K562 (cell line): ENCODE results near the gene E2F1. TPM values are rescaled to one million over a fixed set of nuclear protein-coding genes. Genes with fewer than 3 reads are reported as not detected.

Experiments
- ATAC-seq: fragments of 200-7000 bp; cut with Tn5 transposase; 3 replicates; pipeline ENCODE4 v1.9.1; 2020; ENCODE audit warnings: moderate library complexity
- BruUV-seq: library from RNA; stranded (reverse); fragments of 400-500 nt; replicated peaks from 2 replicates; lab custom pipeline; 2021; lab: Mats Ljungman, UMichigan
- CTCF ChIA-PET: fragments of 300-600 bp; formaldehyde crosslinking; extraction: SDS; loops from one replicate; lab custom pipeline; 2021; ENCODE audit warnings: low intra/inter-chr PET ratio; lab: Yijun Ruan, JAX
- POLR2A ChIA-PET: fragments of 300-600, 350-650 bp; sonication (Branson Sonifier 250); formaldehyde crosslinking; extraction: SDS; loops from one replicate; lab custom pipeline; 2021; ENCODE audit warnings: antibody characterized with exemption, inconsistent platforms; lab: Yijun Ruan, JAX
- DNase-seq, 4 experiments: peaks; one replicate each; pipeline versions ENCODE4 v3.0.0 to v3.0.0-alpha.2; 2011 to 2018; ENCODE audit warnings: low spot score in 3 of 4, mixed read lengths in 3 of 4; ENCODE audit errors: extremely low read depth in 1 of 4
- FAIRE-seq: peaks from 2 replicates; lab custom pipeline; 2011; peaks lifted over from hg19 to GRCh38; lab: Jason Lieb, UNC
- H2AFZ ChIP-seq: 2 replicates; pipeline ENCODE4 v1.6.0; 2011; ENCODE audit warnings: low read depth, low read length, control low read depth, inconsistent platforms
- H3K27ac ChIP-seq: fragments of 200-600 bp; 3 replicates; pipeline ENCODE4 v1.8.0; 2011; ENCODE audit warnings: low read depth, mild to moderate bottlenecking, control low read depth, inconsistent platforms, low read length, moderate library complexity, mixed read lengths; ENCODE audit errors: extremely low read depth
- H3K27me3 ChIP-seq, 2 experiments: fragments of 300-600 bp in 1 of 2; 2 replicates in 1 of 2; 3 replicates in 1 of 2; pipeline versions ENCODE4 v1.6.0 to v1.8.0; 2011; ENCODE audit warnings: inconsistent platforms in 2 of 2, low read length in 2 of 2, mild to moderate bottlenecking in 1 of 2, mixed read lengths in 1 of 2, moderate library complexity in 1 of 2; ENCODE audit not compliant: control insufficient read depth in 2 of 2, insufficient read depth in 2 of 2
- H3K36me3 ChIP-seq: fragments of 300-600 bp; 3 replicates; pipeline ENCODE4 v1.8.0; 2011; ENCODE audit warnings: mild to moderate bottlenecking, low read length, inconsistent platforms; ENCODE audit not compliant: control insufficient read depth, insufficient read depth
- H3K4me1 ChIP-seq, 2 experiments: fragments of 200-600 bp in 1 of 2; replicated peaks in 1 of 2; 2 replicates in 1 of 2; 3 replicates in 1 of 2; pipeline versions ENCODE4 v1.5.1 to v1.8.0; 2011; ENCODE audit warnings: inconsistent platforms in 2 of 2, low read length in 2 of 2, mild to moderate bottlenecking in 1 of 2, mixed read lengths in 1 of 2, moderate library complexity in 1 of 2; ENCODE audit not compliant: control insufficient read depth in 2 of 2, insufficient read depth in 2 of 2
- H3K4me2 ChIP-seq: 2 replicates; pipeline ENCODE4 v1.6.1; 2011; ENCODE audit warnings: low read length, control low read depth, inconsistent platforms, mixed read lengths; ENCODE audit not compliant: insufficient read depth
- H3K4me3 ChIP-seq: fragments of 200-600 bp; sonication (generic), shearing (Covaris generic); 2 replicates; pipeline ENCODE4 v1.5.1; 2016; ENCODE audit warnings: control low read depth, inconsistent platforms
- H3K79me2 ChIP-seq: fragments of 200-600 bp; 3 replicates; pipeline ENCODE4 v1.8.0; 2011; ENCODE audit warnings: low read length, inconsistent platforms; ENCODE audit not compliant: control insufficient read depth, insufficient read depth
- H3K9ac ChIP-seq, 2 experiments: 2 replicates each; pipeline versions ENCODE4 v1.6.0 to v1.6.1; 2011; ENCODE audit warnings: low read depth in 2 of 2, low read length in 2 of 2, control low read depth in 1 of 2, inconsistent platforms in 1 of 2, mild to moderate bottlenecking in 1 of 2, mixed read lengths in 1 of 2; ENCODE audit not compliant: insufficient read depth in 1 of 2
- H3K9me1 ChIP-seq: one replicate; pipeline ENCODE4 v1.6.0; 2011; ENCODE audit warnings: inconsistent platforms, mild to moderate bottlenecking, low read length, moderate library complexity; ENCODE audit not compliant: control insufficient read depth, insufficient read depth
- H3K9me3 ChIP-seq: replicated peaks from 2 replicates; pipeline ENCODE4 v1.5.1; 2011; ENCODE audit warnings: low read depth, low read length, inconsistent platforms; ENCODE audit not compliant: control insufficient read depth, insufficient read depth
- H4K20me1 ChIP-seq: replicated peaks from 2 replicates; pipeline ENCODE4 v1.6.1; 2011; ENCODE audit warnings: low read length, inconsistent platforms, mixed read lengths; ENCODE audit not compliant: control insufficient read depth, insufficient read depth
- DNMT1 ChIP-seq: fragments of 450-650 bp; IDR thresholded peaks from 2 replicates; pipeline ENCODE4 v1.6.1; 2016; ENCODE audit warnings: antibody characterized with exemption, mild to moderate bottlenecking
- ETV6 ChIP-seq, 3 experiments: fragments of 150-350 bp in 1 of 3; sonication (generic) in 1 of 3; formaldehyde crosslinking in 1 of 3; IDR thresholded peaks; 2 replicates each; pipeline versions ENCODE4 v1.6.1 to v1.8.0; 2014 to 2022; ENCODE audit warnings: borderline replicate concordance in 2 of 3, low read depth in 2 of 3, antibody characterized with exemption in 1 of 3, low read length in 1 of 3, mild to moderate bottlenecking in 1 of 3, missing genetic modification reagents in 1 of 3
- MTA1 ChIP-seq: fragments of 450-650 bp; IDR thresholded peaks from 2 replicates; pipeline ENCODE4 v1.6.1; 2017; ENCODE audit warnings: borderline replicate concordance
- NFIX ChIP-seq: fragments of 250-450 bp; sonication (Bioruptor Pico); IDR thresholded peaks from 2 replicates; pipeline ENCODE4 v1.4.0; 2020; ENCODE audit warnings: low read depth, mild to moderate bottlenecking, moderate library complexity
- PBX2 ChIP-seq, 2 experiments: IDR thresholded peaks in 1 of 2; conservative IDR thresholded peaks in 1 of 2; 2 replicates each; pipeline ENCODE4 v1.6.1; 2016; ENCODE audit warnings: low read depth in 2 of 2, mild to moderate bottlenecking in 1 of 2, missing compliant biosample characterization in 1 of 2, missing genetic modification characterization in 1 of 2, moderate library complexity in 1 of 2
- TCF15 ChIP-seq: fragments of 250-450 bp; sonication (Bioruptor Pico); IDR thresholded peaks from 2 replicates; pipeline ENCODE4 v1.8.0; 2022; ENCODE audit warnings: moderate library complexity, mild to moderate bottlenecking, inconsistent platforms
- THAP7 ChIP-seq: fragments of 250-450 bp; sonication (Bioruptor Pico); IDR thresholded peaks from 2 replicates; pipeline ENCODE4 v1.5.0; 2021
- ZBTB17 ChIP-seq: fragments of 450-650 bp; formaldehyde crosslinking; IDR thresholded peaks from 2 replicates; pipeline ENCODE4 v1.4.0; 2020; ENCODE audit warnings: mild to moderate bottlenecking
- ZBTB26 ChIP-seq: fragments of 450-650 bp; formaldehyde crosslinking; IDR thresholded peaks from 2 replicates; pipeline ENCODE4 v1.4.0; 2022; ENCODE audit warnings: missing genetic modification characterization
- ZNF431 ChIP-seq: sonication (generic); formaldehyde crosslinking; IDR thresholded peaks from 2 replicates; pipeline ENCODE4 v1.8.0; 2022; ENCODE audit warnings: mild to moderate bottlenecking, missing genetic modification reagents
- WGBS: fragments of 100-300 bp; shearing (Covaris generic); methylation state at CpG from one replicate; pipeline ENCODE4 v1.1.6; 2016; ENCODE audit warnings: low coverage, mixed read lengths; ENCODE audit not compliant: insufficient coverage; ENCODE audit errors: missing lambda C conversion rate; 5-methylcytosine and 5-hydroxymethylcytosine counted together
- in situ Hi-C: fragments of 300-500 bp; cut with MboI; formaldehyde crosslinking; loops from 4 replicates; pipeline ENCODE4 v1.15.0; 2018; ENCODE audit warnings: inconsistent platforms, mixed read lengths
- intact Hi-C: fragments of 100-400 bp; cut with micrococcal nuclease; formaldehyde crosslinking; loops from 2 replicates; pipeline ENCODE4 v1.14.2; 2022
- polyA plus RNA-seq, 8 experiments: library from polyadenylated mRNA; depleted of rRNA in 4 of 8; stranded (reverse) in 5 of 8; unstranded in 3 of 8; fragments of >200 nt; fragmentation: Nextera tagmentation in 2 of 8; fragmentation: Illumina TruSeq in 1 of 8; extraction: Ambion mirVana in 2 of 8; extraction: Trizol in 1 of 8; gene quantifications; 2 replicates each; pipeline versions ENCODE4 v1.2.1 to v1.2.3, GENCODE V29; 2011 to 2014; ENCODE audit warnings: inconsistent platforms in 1 of 8, missing spikeins in 1 of 8
- total RNA-seq, 7 experiments: library from RNA; depleted of rRNA in 6 of 7; stranded (reverse); fragments of >200 nt in 6 of 7; fragmentation: Illumina TruSeq in 2 of 7; extraction: Trizol in 2 of 7; gene quantifications; 2 replicates each; pipeline versions ENCODE4 v1.2.1 to v1.2.3, GENCODE V29; 2011 to 2021; ENCODE audit warnings: low replicate concordance in 1 of 7

Gene E2F1
- total and polyA plus RNA-seq, 9 of the 15 experiments (the other 6 are each of a cell fraction or from before 2014, with no cell fraction given): 0.14 to 30.6 (median 13.1) TPM

- H3K9ac ChIP-seq: 0 out of 4 replicates have a peak overlapping the region, but pooled peaks of 1 of the 2 experiments have one; percentile 24
- no peak for TF ChIP-seq TCF15
- TF ChIP-seq MTA1: no peak
- TF ChIP-seq ZBTB26 (CRISPR knock-in tag): no peak
- TF ChIP-seq PBX2 (CRISPR knock-in tag; IDR thresholded peaks at IDR 0.05; ENCODE audit: low read depth): no peak
- no peak for TF ChIP-seq PBX2 (tag; conservative IDR thresholded peaks at IDR 0.05; ENCODE audit: low read depth)
- no peak for TF ChIP-seq THAP7 (CRISPR knock-in tag)
- TF ChIP-seq NFIX (CRISPR knock-in tag): no peak
- no peak for TF ChIP-seq ETV6 (IDR thresholded peaks at IDR 0.05; ENCODE audit: borderline replicate concordance in 1 of 2, low read depth in 2 of 2, low read length in 1 of 2)
- no peak for TF ChIP-seq ETV6 (CRISPR knock-in tag; IDR thresholded peaks at IDR 0.05; ENCODE audit: borderline replicate concordance)
- TF ChIP-seq DNMT1: no peak
- no peak for TF ChIP-seq ZBTB17
- TF ChIP-seq ZNF431 (CRISPR knock-in tag): no peak
- no peak overlapping the region for H3K4me2 ChIP-seq
- ATAC-seq (no peak), FAIRE-seq (no peak), DNase-seq (no peak)
- no TSS peak for BruUV-seq
- H3K9me3 ChIP-seq: no peaks in the 10 kb centered on the region
- no peak overlapping the region for H3K27ac ChIP-seq
- no peaks in the 10 kb centered on the region for H3K79me2 ChIP-seq
- H3K36me3 ChIP-seq: peaks cover 22% of the 10 kb centered on the region; the same call in 2 of the 3 replicates
- peaks cover 4% of the 10 kb centered on the region for H3K9me1 ChIP-seq
- H3K4me1 ChIP-seq: peaks cover 19 to 25% of the 10 kb centered on the region in 2 experiments
- H4K20me1 ChIP-seq: no peaks in the 10 kb centered on the region
- CTCF ChIA-PET: interaction anchor here (0.7 kb wide), 1 partner anchor 42 kb away, joined by 4 read pairs; no protein-coding TSS in a partner anchor
- H2AFZ ChIP-seq: no peak overlapping the region
- in situ Hi-C loops: no loop called here
- no peak overlapping the region for H3K4me3 ChIP-seq
- H3K27me3 ChIP-seq: no peaks in the 10 kb centered on the region; a peak in 1 of 5 replicates
- WGBS: 96% methylated on average over 11 of the region's 11 CpGs
- intact Hi-C loops: no loop called here
- POLR2A ChIA-PET: interaction anchor here (0.9 kb wide), 1 partner anchor 13 kb away, joined by 3 read pairs; the partner anchor contains the start of gene PXMP4
Observed at GRCh38 chr20:33707668-33708067, 21.5 kb upstream of the E2F1 start.
